Glomerular endothelial cell (primary cell): ENCODE results near the gene C3orf38. TPM values are rescaled to one million over a fixed set of nuclear protein-coding genes. Genes with fewer than 3 reads are reported as not detected.
"Not testable (repeated sequence)": the region's sequence is repeated elsewhere in the genome, so short reads cannot be mapped to it uniquely, and the experiment has no call there.

Source experiments
- DNase-seq: peaks from one replicate; pipeline ENCODE4 v3.0.0-alpha.2; 2011; ENCODE audit warnings: low read depth, low spot score; ENCODE audit errors: extremely low read depth
- total RNA-seq: library from RNA; depleted of rRNA; stranded (reverse); fragments of >200 nt; gene quantifications from 2 replicates; pipeline ENCODE4 v1.2.3, GENCODE V29; 2015

Gene C3orf38
- total RNA-seq, 1 donor from 2014 or later = 18.0 TPM

GRCh38 chr3:88151358-88151757, 1.6 kb downstream of the C3orf38 start:
- no peak for DNase-seq

DNA sequence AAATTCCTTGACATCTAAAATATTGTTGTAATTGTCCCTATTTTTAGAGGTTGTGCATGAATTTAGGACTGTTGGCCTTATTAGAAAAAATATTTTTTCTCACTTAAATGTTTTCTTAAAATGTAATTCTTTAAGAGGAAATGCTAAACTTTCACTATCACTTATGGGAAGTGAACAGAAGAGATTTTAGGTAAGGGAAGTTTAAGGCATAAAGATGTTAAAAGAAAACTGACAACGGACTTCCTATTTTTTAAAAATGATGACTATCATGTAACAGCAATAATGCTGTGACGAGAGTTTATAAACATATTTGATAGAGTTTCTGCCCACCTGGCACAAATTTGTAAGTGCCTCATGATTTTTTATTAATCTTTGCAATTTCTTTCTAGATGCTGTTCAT, 3.1 kb downstream of the C3orf38 start:
- no peak for DNase-seq

DNA sequence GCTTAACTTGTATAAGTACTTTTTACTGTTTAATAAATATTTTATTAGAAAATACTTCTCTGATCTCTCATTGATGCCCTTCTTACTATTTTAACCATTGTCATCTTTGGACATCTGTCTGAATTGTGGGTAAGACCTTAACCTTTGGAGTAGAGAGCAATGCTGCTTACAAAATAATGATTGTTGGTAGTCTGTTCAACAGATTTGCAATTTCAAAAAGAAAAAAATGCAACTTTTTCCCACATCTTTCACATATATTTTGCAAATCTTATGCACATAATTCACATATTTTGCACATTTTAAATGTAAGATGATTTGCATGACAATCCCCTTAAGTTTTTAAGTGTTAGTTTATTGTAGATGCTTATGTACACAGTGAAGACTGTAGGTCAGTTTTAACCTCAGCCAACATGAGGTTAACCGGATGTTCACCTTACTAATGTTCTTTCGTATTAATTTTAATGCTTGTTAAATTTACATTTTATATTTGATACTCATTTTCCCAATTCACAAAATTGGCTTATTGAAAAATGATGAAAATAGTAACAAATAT, 16.7 kb downstream of the C3orf38 start:
- DNase-seq = no peak

GRCh38 chr3:88167173-88167572, 17.4 kb downstream of the C3orf38 start:
- DNase-seq = no peak

- no peak for DNase-seq
Measured at GRCh38 chr3:88167704-88168103, 17.9 kb downstream of the C3orf38 start.

- DNase-seq = no peak
Measured at GRCh38 chr3:88168171-88168570, 18.4 kb downstream of the C3orf38 start.

DNA sequence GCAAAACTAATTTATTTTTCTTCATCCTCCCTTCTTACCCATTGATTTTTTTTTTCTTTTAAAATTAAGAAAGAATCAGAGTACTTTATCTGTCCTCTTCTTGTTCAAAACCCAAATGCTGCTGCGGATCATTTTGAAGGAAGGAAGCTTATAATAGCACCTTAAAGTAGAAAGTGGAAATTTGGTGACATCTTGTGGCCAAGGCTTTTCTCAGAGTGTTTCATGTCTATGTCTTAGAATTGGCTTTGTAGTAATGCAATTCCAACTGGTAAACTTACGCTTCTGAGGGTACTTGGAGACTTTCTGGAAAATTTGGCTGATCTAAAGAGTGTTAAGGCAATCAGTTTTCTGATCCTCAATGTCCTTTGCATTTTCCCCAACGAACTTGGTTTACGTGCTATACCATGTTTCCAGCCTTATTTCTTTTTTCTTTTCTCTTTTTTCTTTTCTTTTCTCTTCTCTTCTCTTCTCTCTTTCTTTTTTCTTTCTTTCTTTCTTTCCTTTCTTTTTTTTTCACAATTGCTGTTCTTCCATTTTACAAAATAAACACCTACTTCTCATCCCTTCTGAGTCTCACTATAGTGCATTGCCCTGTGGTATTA, 30.7 kb downstream of the C3orf38 start:
- DNase-seq = no peak

GRCh38 chr3:88182165-88182918, 32.6 kb downstream of the C3orf38 start:
- not testable (repeated sequence) for DNase-seq

DNA sequence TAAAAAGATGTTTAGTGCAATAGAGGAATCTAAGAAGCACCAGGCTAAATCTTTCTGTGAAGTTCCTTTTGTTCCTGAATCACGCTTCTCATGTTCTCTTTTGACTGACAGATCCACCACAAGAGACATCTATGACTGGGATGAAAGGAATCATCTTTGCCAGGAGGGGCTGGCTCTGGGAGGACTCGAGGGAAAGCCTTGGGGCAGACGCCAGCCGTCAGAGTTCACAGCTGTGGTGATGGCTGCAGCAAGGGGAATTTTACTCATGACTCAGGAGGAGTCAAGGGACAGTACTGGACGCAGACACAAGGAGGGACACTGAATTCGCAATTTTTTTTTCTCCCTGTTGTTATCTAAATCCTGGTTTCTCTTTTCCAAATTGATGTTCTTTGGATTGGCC, 38.7 kb downstream of the C3orf38 start:
- no peak for DNase-seq

DNA sequence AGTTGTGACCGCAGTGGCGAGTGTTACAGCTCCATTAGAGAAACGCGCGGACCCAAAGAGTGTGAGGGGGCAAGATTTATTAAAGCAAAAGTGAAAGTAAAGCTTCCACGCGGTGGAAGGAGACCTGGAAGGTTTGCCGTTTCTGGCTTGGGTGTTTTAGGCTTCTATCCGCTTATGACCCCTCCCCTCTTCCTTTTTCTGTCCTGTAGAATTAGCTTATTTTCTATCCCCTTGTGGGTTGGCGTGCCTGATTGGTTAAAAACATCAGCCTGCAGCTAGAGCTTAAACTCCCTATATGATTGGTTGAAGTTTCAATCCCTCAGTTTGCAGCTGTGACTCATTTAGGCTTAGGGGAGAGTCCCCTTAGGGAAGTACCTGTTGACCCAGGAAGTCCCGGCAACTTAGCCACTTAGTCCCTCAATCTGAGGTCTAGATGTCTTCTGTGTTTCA, 39.6 kb downstream of the C3orf38 start:
- no peak for DNase-seq

- DNase-seq = no peak
Measured at GRCh38 chr3:88191872-88192409, 42.2 kb downstream of the C3orf38 start.

- no peak for DNase-seq
Measured at GRCh38 chr3:88192631-88193030, 42.9 kb downstream of the C3orf38 start.

- no peak for DNase-seq
Measured at GRCh38 chr3:88195951-88196434, 46.2 kb downstream of the C3orf38 start.

GRCh38 chr3:88198121-88198520, 48.4 kb downstream of the C3orf38 start:
- no peak for DNase-seq

DNA sequence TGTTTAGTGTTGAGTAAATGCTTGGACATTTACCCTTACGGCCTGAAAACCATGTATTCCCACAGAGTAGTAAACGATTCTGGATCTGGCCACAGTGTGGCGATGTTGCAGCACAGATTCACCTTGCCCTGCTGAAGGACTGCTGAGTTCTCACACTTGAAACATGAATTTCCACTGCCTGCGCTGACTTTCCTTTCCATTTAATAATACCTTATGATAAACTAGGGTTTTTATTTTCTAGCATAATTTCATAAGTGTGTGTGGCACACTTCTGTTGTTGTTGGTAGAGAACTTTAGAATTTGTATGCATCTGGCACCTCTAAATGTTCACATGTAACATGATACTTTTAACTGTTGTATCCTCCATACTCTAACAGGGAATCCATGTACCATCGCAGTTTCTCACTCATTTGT, 53.9 kb downstream of the C3orf38 start:
- DNase-seq = no peak

Other genes with a start within 250 kb of the C3orf38 start
- 48.6 and 49.1 TPM in 2 replicates for gene CGGBP1, start 91.0 kb upstream of the C3orf38 start, total RNA-seq
- gene ZNF654, start 90.7 kb upstream of the C3orf38 start, total RNA-seq = 12.7 and 15.1 TPM in 2 replicates